Uterus (tissue), 2 donors: ENCODE measurements around the gene KARS1.

Source experiments
- POLR2A ChIP-seq, 2 donors: fragments of 450-650 bp; IDR thresholded peaks; one replicate each; pipeline ENCODE4 v1.6.1; 2016; ENCODE audit warnings: antibody characterized with exemption in 2 of 2, mild to moderate bottlenecking in 1 of 2, moderate library complexity in 1 of 2
- TF ChIP-seq, protein P1 (sequence below), 4 experiments: fragments of 200-600 bp in 2 of 4; fragments of 450-650 bp in 2 of 4; sonication (generic) in 2 of 4; IDR thresholded peaks; one replicate each; pipeline ENCODE4 v1.5.1; 2016 to 2019; ENCODE audit warnings: antibody characterized with exemption in 4 of 4, mild to moderate bottlenecking in 2 of 4, moderate library complexity in 1 of 4

DNA sequence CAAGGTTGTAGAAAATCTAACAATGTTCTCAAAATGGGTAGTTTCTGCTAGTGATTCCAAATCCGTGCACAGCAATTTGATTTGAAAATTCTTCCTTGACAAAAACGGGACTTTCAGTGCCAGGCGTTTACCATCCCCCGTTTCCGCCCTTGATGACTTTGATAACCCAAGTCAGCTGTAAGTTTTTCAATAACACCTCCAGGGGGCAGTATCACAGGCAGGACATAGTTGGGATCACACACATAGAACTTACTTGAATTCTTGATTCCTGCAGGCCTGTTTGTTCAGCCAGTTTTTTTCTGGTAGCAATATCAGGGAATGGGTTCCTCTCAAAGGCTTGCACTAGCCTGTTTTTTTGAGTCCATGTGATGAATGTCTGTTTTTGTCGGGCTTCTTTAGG, 48.2 kb upstream of the KARS1 start:
- TF ChIP-seq, protein P1, sequence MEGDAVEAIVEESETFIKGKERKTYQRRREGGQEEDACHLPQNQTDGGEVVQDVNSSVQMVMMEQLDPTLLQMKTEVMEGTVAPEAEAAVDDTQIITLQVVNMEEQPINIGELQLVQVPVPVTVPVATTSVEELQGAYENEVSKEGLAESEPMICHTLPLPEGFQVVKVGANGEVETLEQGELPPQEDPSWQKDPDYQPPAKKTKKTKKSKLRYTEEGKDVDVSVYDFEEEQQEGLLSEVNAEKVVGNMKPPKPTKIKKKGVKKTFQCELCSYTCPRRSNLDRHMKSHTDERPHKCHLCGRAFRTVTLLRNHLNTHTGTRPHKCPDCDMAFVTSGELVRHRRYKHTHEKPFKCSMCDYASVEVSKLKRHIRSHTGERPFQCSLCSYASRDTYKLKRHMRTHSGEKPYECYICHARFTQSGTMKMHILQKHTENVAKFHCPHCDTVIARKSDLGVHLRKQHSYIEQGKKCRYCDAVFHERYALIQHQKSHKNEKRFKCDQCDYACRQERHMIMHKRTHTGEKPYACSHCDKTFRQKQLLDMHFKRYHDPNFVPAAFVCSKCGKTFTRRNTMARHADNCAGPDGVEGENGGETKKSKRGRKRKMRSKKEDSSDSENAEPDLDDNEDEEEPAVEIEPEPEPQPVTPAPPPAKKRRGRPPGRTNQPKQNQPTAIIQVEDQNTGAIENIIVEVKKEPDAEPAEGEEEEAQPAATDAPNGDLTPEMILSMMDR (IDR thresholded peaks at IDR 0.05), result no peak
- TF ChIP-seq POLR2A (IDR thresholded peaks at IDR 0.05), result no peak
